H9 (cell line): ENCODE data around the gene CMSS1. TPM values are rescaled to one million over a fixed set of nuclear protein-coding genes. Genes with fewer than 3 reads are reported as not detected.

Experiments
- DNase-seq: peaks from one replicate; pipeline ENCODE4 v3.0.0-alpha.2; 2017
- H2AFZ ChIP-seq: one replicate; pipeline ENCODE4 v1.6.1; 2013; ENCODE audit warnings: mild to moderate bottlenecking, low read length, control low read depth, moderate library complexity
- H2AK5ac ChIP-seq: 2 replicates; pipeline ENCODE4 v1.6.1; 2013; ENCODE audit warnings: low read length, control low read depth, mixed read lengths; ENCODE audit not compliant: insufficient read length
- H2BK120ac ChIP-seq: one replicate; pipeline ENCODE4 v1.6.1; 2013; ENCODE audit warnings: low read depth, mild to moderate bottlenecking, low read length, control low read depth, inconsistent platforms; ENCODE audit not compliant: poor library complexity, severe bottlenecking
- H2BK12ac ChIP-seq: 2 replicates; pipeline ENCODE4 v1.6.1; 2013; ENCODE audit warnings: low read length, control low read depth, mixed read lengths, low read depth; ENCODE audit not compliant: insufficient read length
- H2BK15ac ChIP-seq: 2 replicates; pipeline ENCODE4 v1.6.1; 2013; ENCODE audit warnings: low read depth, low read length, control low read depth
- H2BK20ac ChIP-seq: one replicate; pipeline ENCODE4 v1.6.1; 2013; ENCODE audit warnings: low read depth, mild to moderate bottlenecking, low read length, control low read depth, inconsistent platforms; ENCODE audit not compliant: poor library complexity, severe bottlenecking
- H2BK5ac ChIP-seq: 2 replicates; pipeline ENCODE4 v1.6.1; 2013; ENCODE audit warnings: low read length, control low read depth, mixed read lengths; ENCODE audit not compliant: insufficient read length
- H3K14ac ChIP-seq: 2 replicates; pipeline ENCODE4 v1.6.1; 2013; ENCODE audit warnings: low read length, control low read depth; ENCODE audit not compliant: insufficient read depth
- H3K18ac ChIP-seq: 2 replicates; pipeline ENCODE4 v1.6.1; 2013; ENCODE audit warnings: low read depth, mild to moderate bottlenecking, mixed read lengths, low read length, control low read depth; ENCODE audit not compliant: insufficient read length
- H3K23ac ChIP-seq: 2 replicates; pipeline ENCODE4 v1.6.1; 2013; ENCODE audit warnings: low read length, control low read depth, mixed read lengths, low read depth; ENCODE audit not compliant: insufficient read length
- H3K23me2 ChIP-seq: 2 replicates; pipeline ENCODE4 v1.6.1; 2013; ENCODE audit warnings: low read depth, mild to moderate bottlenecking, mixed read lengths, low read length, control low read depth; ENCODE audit not compliant: insufficient read length, poor library complexity, severe bottlenecking
- H3K27ac ChIP-seq: 2 replicates; pipeline ENCODE4 v1.5.1; 2013; ENCODE audit warnings: low read length, control low read depth, mixed read lengths, low read depth; ENCODE audit not compliant: insufficient read length
- H3K27me3 ChIP-seq: 2 replicates; pipeline ENCODE4 v1.6.1; 2013; ENCODE audit warnings: low read length, control low read depth, inconsistent platforms; ENCODE audit not compliant: insufficient read depth
- H3K4ac ChIP-seq: 2 replicates; pipeline ENCODE4 v1.6.1; 2013; ENCODE audit warnings: low read depth, mild to moderate bottlenecking, control low read depth, inconsistent platforms, low read length, moderate library complexity
- H3K4me1 ChIP-seq: 2 replicates; pipeline ENCODE4 v1.6.1; 2013; ENCODE audit warnings: low read length, control low read depth, inconsistent platforms; ENCODE audit not compliant: insufficient read depth
- H3K4me2 ChIP-seq: 2 replicates; pipeline ENCODE4 v1.6.1; 2013; ENCODE audit warnings: low read length, control low read depth, mixed read lengths; ENCODE audit not compliant: insufficient read length, insufficient read depth
- H3K56ac ChIP-seq: 2 replicates; pipeline ENCODE4 v1.6.1; 2013; ENCODE audit warnings: low read depth, mild to moderate bottlenecking, mixed read lengths, low read length, control low read depth; ENCODE audit not compliant: insufficient read length
- H3K79me1 ChIP-seq: 2 replicates; pipeline ENCODE4 v1.6.1; 2013; ENCODE audit warnings: low read depth, mild to moderate bottlenecking, moderate library complexity, low read length, control low read depth, inconsistent platforms; ENCODE audit not compliant: insufficient read depth, poor library complexity, severe bottlenecking
- H3K79me2 ChIP-seq: 2 replicates; pipeline ENCODE4 v1.6.1; 2013; ENCODE audit warnings: low read length, control low read depth, inconsistent platforms; ENCODE audit not compliant: insufficient read depth
- H3K9ac ChIP-seq: 2 replicates; pipeline ENCODE4 v1.6.1; 2013; ENCODE audit warnings: low read length, control low read depth, mixed read lengths; ENCODE audit not compliant: insufficient read length; ENCODE audit errors: extremely low read depth
- H3K9me3 ChIP-seq: one replicate; pipeline ENCODE4 v1.6.1; 2013; ENCODE audit warnings: low read depth, low read length, inconsistent platforms; ENCODE audit not compliant: control insufficient read depth
- H3T11ph ChIP-seq: one replicate; pipeline ENCODE4 v1.6.1; 2013; ENCODE audit warnings: mild to moderate bottlenecking, low read length, control low read depth, inconsistent platforms
- H4K20me1 ChIP-seq: one replicate; pipeline ENCODE4 v1.6.1; 2013; ENCODE audit not compliant: control insufficient read depth, insufficient read length, insufficient read depth
- H4K5ac ChIP-seq: 2 replicates; pipeline ENCODE4 v1.6.1; 2013; ENCODE audit warnings: low read depth, mild to moderate bottlenecking, mixed read lengths, low read length, control low read depth; ENCODE audit not compliant: insufficient read length
- H4K8ac ChIP-seq: replicated peaks from 2 replicates; pipeline ENCODE4 v1.6.1; 2013; ENCODE audit warnings: low read length, control low read depth, mixed read lengths, low read depth; ENCODE audit not compliant: insufficient read length
- H4K91ac ChIP-seq: 2 replicates; pipeline ENCODE4 v1.6.1; 2013; ENCODE audit warnings: low read depth, mild to moderate bottlenecking, moderate library complexity, mixed read lengths, low read length, control low read depth; ENCODE audit not compliant: insufficient read length
- H3K27ac Mint-ChIP-seq, 3 experiments: 2 replicates in 2 of 3; 3 replicates in 1 of 3; pipeline ENCODE4 v1.8.0; 2020 to 2021; ENCODE audit warnings: mixed read lengths in 3 of 3, mild to moderate bottlenecking in 1 of 3, moderate library complexity in 1 of 3
- H3K27me3 Mint-ChIP-seq: 2 replicates; pipeline ENCODE4 v1.8.0; 2021; ENCODE audit warnings: low read depth, mild to moderate bottlenecking, moderate library complexity, mixed read lengths
- H3K36me3 Mint-ChIP-seq, 3 experiments: 2 replicates in 2 of 3; 3 replicates in 1 of 3; pipeline ENCODE4 v1.8.0; 2020 to 2021; ENCODE audit warnings: low read depth in 3 of 3, mixed read lengths in 3 of 3; ENCODE audit not compliant: insufficient read depth in 1 of 3
- H3K4me1 Mint-ChIP-seq, 2 experiments: 2 replicates each; pipeline ENCODE4 v1.8.0; 2020; ENCODE audit warnings: mixed read lengths in 2 of 2
- H3K4me3 Mint-ChIP-seq, 2 experiments: 2 replicates in 1 of 2; 3 replicates in 1 of 2; pipeline ENCODE4 v1.8.0; 2020 to 2021; ENCODE audit warnings: mild to moderate bottlenecking in 2 of 2, mixed read lengths in 2 of 2, moderate library complexity in 1 of 2
- H3K9me3 Mint-ChIP-seq, 2 experiments: 2 replicates in 1 of 2; 3 replicates in 1 of 2; pipeline ENCODE4 v1.8.0; 2020; ENCODE audit warnings: mild to moderate bottlenecking in 2 of 2, mixed read lengths in 2 of 2, moderate library complexity in 1 of 2
- WGBS: extraction: QIAGEN DNeasy Blood & Tissue Kit; methylation state at CpG from one replicate; pipeline ENCODE4 v1.1.7; 2013; ENCODE audit warnings: missing lambda C conversion rate, low lambda C conversion rate, mixed read lengths; ENCODE audit not compliant: insufficient read length; ENCODE audit errors: extremely low coverage; 5-methylcytosine and 5-hydroxymethylcytosine counted together
- total RNA-seq: library from RNA; stranded (reverse); gene quantifications from 2 replicates; pipeline ENCODE4 v1.2.1, GENCODE V29; 2021
- TF ChIP-seq, protein P1 (sequence below): fragments of 200-600 bp; sonication (generic); conservative IDR thresholded peaks from 3 replicates; pipeline ENCODE4 v1.8.0; 2021; ENCODE audit warnings: antibody characterized with exemption, mild to moderate bottlenecking

Gene CMSS1
- total RNA-seq, 1 experiment from 2014 or later = 61.8 TPM

DNA sequence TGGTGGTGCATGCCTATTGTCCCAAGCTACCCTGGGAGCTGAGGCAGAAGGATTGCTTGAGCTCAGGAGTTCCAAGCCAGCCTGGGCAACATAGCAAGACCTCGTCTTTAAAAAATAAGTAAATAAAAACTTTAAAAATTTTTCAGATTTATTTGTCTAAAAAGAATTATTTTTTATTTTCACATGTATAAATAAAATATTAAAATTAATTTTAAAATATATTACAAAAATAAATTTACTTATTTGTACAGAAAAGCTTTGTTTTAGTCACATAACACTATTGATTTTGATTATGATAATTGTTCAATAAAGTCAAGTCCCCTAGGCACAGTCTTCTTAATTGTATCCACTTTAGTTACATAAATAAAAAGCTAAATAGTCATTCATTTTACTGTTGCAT is 211.4 kb downstream of the CMSS1 start:
- Histone ChIP-seq H3K18ac (no peak overlapping the region), H2BK12ac (no peak overlapping the region), H3K9me3 (no peaks in the 10 kb centered on the region), H2BK5ac (no peak overlapping the region), H3K23ac (no peak overlapping the region), H3K27ac (no peak overlapping the region), H2AFZ (no peak overlapping the region), H2BK120ac (no peak overlapping the region), H4K8ac (no peak overlapping the region), H3K79me1 (no peaks in the 10 kb centered on the region), H3T11ph (no peak overlapping the region), H3K56ac (no peak overlapping the region), H3K27me3 (no peaks in the 10 kb centered on the region), H3K4ac (no peak overlapping the region), H3K4me2 (no peak overlapping the region), H4K5ac (no peak overlapping the region), H3K79me2 (no peaks in the 10 kb centered on the region), H2BK20ac (no peak overlapping the region), H2BK15ac (no peak overlapping the region), H3K23me2 (no peaks in the 10 kb centered on the region), H3K14ac (no peak overlapping the region), H4K91ac (no peak overlapping the region), H3K4me1 (no peaks in the 10 kb centered on the region), H3K9ac (no peak overlapping the region), H2AK5ac (no peak overlapping the region), H4K20me1 (no peaks in the 10 kb centered on the region)
- no peaks in the 10 kb centered on the region for H3K27me3 Mint-ChIP-seq
- no peak overlapping the region for H3K27ac Mint-ChIP-seq
- H3K9me3 Mint-ChIP-seq = no peaks in the 10 kb centered on the region
- H3K4me3 Mint-ChIP-seq = no peak overlapping the region
- TF ChIP-seq, protein P1, sequence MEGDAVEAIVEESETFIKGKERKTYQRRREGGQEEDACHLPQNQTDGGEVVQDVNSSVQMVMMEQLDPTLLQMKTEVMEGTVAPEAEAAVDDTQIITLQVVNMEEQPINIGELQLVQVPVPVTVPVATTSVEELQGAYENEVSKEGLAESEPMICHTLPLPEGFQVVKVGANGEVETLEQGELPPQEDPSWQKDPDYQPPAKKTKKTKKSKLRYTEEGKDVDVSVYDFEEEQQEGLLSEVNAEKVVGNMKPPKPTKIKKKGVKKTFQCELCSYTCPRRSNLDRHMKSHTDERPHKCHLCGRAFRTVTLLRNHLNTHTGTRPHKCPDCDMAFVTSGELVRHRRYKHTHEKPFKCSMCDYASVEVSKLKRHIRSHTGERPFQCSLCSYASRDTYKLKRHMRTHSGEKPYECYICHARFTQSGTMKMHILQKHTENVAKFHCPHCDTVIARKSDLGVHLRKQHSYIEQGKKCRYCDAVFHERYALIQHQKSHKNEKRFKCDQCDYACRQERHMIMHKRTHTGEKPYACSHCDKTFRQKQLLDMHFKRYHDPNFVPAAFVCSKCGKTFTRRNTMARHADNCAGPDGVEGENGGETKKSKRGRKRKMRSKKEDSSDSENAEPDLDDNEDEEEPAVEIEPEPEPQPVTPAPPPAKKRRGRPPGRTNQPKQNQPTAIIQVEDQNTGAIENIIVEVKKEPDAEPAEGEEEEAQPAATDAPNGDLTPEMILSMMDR = no peak
- no CpG with 5 or more reads among the region's 1 CpG for WGBS
- no peaks in the 10 kb centered on the region for H3K36me3 Mint-ChIP-seq
- DNase-seq = no peak
- H3K4me1 Mint-ChIP-seq = peaks cover 4 to 5% of the 10 kb centered on the region in 2 experiments; a peak in 3 of 4 replicates
